GM18520 (cell line): ENCODE data around the gene BCAN.

Experiments
- ATAC-seq: cut with Tn5 transposase; IDR thresholded peaks from one replicate; pipeline ENCODE4 v1.9.1; 2021; ENCODE audit not compliant: unreplicated experiment

Gene BCAN

GRCh38 chr1:156676820-156677615, 35.1 kb downstream of the BCAN start, which contains the start of gene NES:
NES (minus strand) TSS chr1:156677407; CDS start chr1:156677264, 143 bp downstream.
- no peak for ATAC-seq

GRCh38 chr1:156677616-156678596, 36.0 kb downstream of the BCAN start:
- no peak for ATAC-seq

GRCh38 chr1:156680056-156680455, 38.1 kb downstream of the BCAN start:
- no peak for ATAC-seq

GRCh38 chr1:156681196-156681960, 39.5 kb downstream of the BCAN start:
- ATAC-seq: no peak

- no peak for ATAC-seq
Observed at GRCh38 chr1:156682166-156682890, 40.4 kb downstream of the BCAN start.

GRCh38 chr1:156684227-156684782, 42.4 kb downstream of the BCAN start:
- ATAC-seq: no peak

GRCh38 chr1:156689035-156689952, 47.4 kb downstream of the BCAN start:
- ATAC-seq: no peak

- ATAC-seq: no peak
Observed at GRCh38 chr1:156689953-156690674, 48.2 kb downstream of the BCAN start.

- ATAC-seq: no peak
Observed at GRCh38 chr1:156690675-156691036, 48.7 kb downstream of the BCAN start.

GRCh38 chr1:156691191-156691590, 49.3 kb downstream of the BCAN start:
- no peak for ATAC-seq

GRCh38 chr1:156691665-156692440, 49.9 kb downstream of the BCAN start:
- ATAC-seq: no peak

- no peak for ATAC-seq
Observed at GRCh38 chr1:156692441-156692924, 50.6 kb downstream of the BCAN start.

- ATAC-seq: no peak
Observed at GRCh38 chr1:156692925-156693847, 51.3 kb downstream of the BCAN start.

- no peak for ATAC-seq
Observed at GRCh38 chr1:156693848-156694689, 52.2 kb downstream of the BCAN start.

GRCh38 chr1:156694690-156694962, 52.7 kb downstream of the BCAN start:
- no peak for ATAC-seq

- ATAC-seq: no peak
Observed at GRCh38 chr1:156696755-156697154, 54.8 kb downstream of the BCAN start.
